PC-9 (cell line): ENCODE data around the gene NOSIP.

ENCODE experiments used
- EZH2 ChIP-seq: fragments of 200-600 bp; sonication (generic); IDR thresholded peaks from 2 replicates; pipeline ENCODE4 v1.8.0; 2017; ENCODE audit warnings: antibody characterized with exemption, low read depth
- TF ChIP-seq, protein P1 (sequence below): fragments of 200-600 bp; sonication (generic); conservative IDR thresholded peaks from 2 replicates; pipeline ENCODE4 v1.6.1; 2017; ENCODE audit warnings: mixed run types, antibody characterized with exemption, mild to moderate bottlenecking, moderate library complexity

DNA sequence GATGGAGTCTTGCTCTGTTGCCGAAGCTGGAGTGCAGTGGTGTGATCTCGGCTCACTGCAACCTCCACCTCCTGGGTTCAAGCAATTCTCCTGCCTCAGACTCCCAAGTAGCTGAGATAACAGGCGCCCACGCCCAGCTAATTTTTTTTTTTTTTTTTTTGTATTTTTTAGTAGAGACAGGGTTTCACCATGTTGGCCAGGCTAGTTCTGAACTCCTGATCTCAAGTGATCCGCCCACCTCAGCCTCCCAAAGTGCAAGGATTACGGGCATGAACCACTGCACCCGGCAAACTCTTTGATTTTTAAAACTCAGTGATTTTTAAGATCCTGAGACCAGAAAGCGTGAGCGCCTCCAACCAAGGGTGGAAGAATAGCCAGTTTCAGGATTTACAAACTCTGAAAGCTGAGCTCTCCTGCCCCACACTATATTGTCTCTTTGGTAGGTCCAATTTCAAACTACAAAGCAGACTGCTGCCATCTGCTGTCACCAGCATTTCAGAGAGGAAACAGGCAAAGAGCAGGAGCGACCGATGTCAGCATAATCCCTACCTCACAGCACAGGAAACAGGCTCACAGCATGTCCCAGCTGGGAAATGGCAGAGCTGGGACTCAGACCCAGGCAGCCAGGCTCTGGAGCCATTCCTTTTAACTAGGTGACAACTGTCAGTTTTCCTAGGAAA lies 9.2 kb downstream of the NOSIP start:
- TF ChIP-seq, protein P1, sequence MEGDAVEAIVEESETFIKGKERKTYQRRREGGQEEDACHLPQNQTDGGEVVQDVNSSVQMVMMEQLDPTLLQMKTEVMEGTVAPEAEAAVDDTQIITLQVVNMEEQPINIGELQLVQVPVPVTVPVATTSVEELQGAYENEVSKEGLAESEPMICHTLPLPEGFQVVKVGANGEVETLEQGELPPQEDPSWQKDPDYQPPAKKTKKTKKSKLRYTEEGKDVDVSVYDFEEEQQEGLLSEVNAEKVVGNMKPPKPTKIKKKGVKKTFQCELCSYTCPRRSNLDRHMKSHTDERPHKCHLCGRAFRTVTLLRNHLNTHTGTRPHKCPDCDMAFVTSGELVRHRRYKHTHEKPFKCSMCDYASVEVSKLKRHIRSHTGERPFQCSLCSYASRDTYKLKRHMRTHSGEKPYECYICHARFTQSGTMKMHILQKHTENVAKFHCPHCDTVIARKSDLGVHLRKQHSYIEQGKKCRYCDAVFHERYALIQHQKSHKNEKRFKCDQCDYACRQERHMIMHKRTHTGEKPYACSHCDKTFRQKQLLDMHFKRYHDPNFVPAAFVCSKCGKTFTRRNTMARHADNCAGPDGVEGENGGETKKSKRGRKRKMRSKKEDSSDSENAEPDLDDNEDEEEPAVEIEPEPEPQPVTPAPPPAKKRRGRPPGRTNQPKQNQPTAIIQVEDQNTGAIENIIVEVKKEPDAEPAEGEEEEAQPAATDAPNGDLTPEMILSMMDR = no peak
- TF ChIP-seq EZH2 = no peak
